Vagina (tissue), 2 donors: Measurements from ENCODE around the gene KCNK17.

Experiments used
- CTCF ChIP-seq, 3 experiments: fragments of 450-650 bp in 2 of 3; fragments of 200-600 bp in 1 of 3; sonication (generic) in 1 of 3; IDR thresholded peaks; one replicate each; pipeline ENCODE4 v1.5.1; 2017 to 2019; ENCODE audit warnings: antibody characterized with exemption in 3 of 3, mild to moderate bottlenecking in 2 of 3, moderate library complexity in 2 of 3
- POLR2A ChIP-seq, 2 donors: fragments of 450-650 bp; IDR thresholded peaks; one replicate each; pipeline ENCODE4 v1.6.1; 2017; ENCODE audit warnings: antibody characterized with exemption in 2 of 2, mild to moderate bottlenecking in 2 of 2, moderate library complexity in 2 of 2
- POLR2AphosphoS5 ChIP-seq, 2 donors: sonication (generic); formaldehyde crosslinking; IDR thresholded peaks; one replicate each; pipeline ENCODE4 v1.9.0; 2017; ENCODE audit warnings: antibody characterized with exemption in 2 of 2, mild to moderate bottlenecking in 2 of 2, low read depth in 1 of 2; ENCODE audit not compliant: insufficient read depth in 1 of 2

GRCh38 chr6:39294133-39294532, 20.1 kb downstream of the KCNK17 start:
- TF ChIP-seq CTCF (IDR thresholded peaks at IDR 0.05) (no peak), POLR2AphosphoS5 (IDR thresholded peaks at IDR 0.05; ENCODE audit: insufficient read depth in 1 of 2, low read depth in 1 of 2) (no peak), POLR2A (IDR thresholded peaks at IDR 0.05) (no peak)
